ENCODE measurements around the gene TMBIM4. TPM values are rescaled to one million over a fixed set of nuclear protein-coding genes. Genes with fewer than 3 reads are reported as not detected.

TMBIM4 gene
- total RNA-seq, 1 experiment from 2014 or later, result 29.8 TPM

DNA sequence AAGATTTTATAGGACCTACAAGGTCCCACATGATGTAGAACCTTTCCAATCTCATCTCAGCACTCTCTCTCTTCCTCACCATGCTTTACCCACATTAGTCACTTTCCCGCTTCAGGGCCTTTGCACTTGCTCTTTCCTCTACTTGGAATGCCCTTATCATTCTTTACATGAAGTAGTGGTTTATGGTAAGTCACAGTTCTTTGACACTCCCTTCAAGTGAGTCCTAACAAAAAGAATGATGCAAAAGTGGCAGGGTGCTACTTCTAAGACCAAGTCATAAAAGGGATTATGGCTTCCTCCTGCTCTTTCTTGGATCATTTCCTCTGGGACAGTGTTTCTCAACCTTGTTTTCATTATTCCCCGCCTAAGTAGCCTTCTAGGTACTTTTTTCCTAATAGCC is 13.1 kb downstream of the TMBIM4 start:
- ATAC-seq, result no peak
- TF ChIP-seq ZNF121 (CRISPR knock-in tag; IDR thresholded peaks at IDR 0.05) (no peak), ATF1 (CRISPR knock-in tag; IDR thresholded peaks at IDR 0.05) (no peak), HMGA2 (CRISPR knock-in tag; IDR thresholded peaks at IDR 0.05) (no peak), PRRX2 (CRISPR knock-in tag; IDR thresholded peaks at IDR 0.05) (no peak), SP1 (CRISPR knock-in tag; conservative IDR thresholded peaks at IDR 0.05) (no peak)
- TF ChIP-seq, protein P1, sequence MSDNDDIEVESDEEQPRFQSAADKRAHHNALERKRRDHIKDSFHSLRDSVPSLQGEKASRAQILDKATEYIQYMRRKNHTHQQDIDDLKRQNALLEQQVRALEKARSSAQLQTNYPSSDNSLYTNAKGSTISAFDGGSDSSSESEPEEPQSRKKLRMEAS (CRISPR knock-in tag; IDR thresholded peaks at IDR 0.05), result no peak
- Mint-ChIP-seq H3K9me3 (peaks cover 3% of the 10 kb centered on the region), H3K4me3 (no peak overlapping the region), H3K27me3 (ENCODE audit: low read depth) (no peaks in the 10 kb centered on the region), H3K27ac (no peak overlapping the region), H3K36me3 (peaks cover 23% of the 10 kb centered on the region), H3K4me1 (no peaks in the 10 kb centered on the region)
- POLR2A ChIA-PET, result no interaction called here
- DNase-seq (ENCODE audit: low spot score), result no peak
- CTCF ChIA-PET, result no interaction called here

DNA sequence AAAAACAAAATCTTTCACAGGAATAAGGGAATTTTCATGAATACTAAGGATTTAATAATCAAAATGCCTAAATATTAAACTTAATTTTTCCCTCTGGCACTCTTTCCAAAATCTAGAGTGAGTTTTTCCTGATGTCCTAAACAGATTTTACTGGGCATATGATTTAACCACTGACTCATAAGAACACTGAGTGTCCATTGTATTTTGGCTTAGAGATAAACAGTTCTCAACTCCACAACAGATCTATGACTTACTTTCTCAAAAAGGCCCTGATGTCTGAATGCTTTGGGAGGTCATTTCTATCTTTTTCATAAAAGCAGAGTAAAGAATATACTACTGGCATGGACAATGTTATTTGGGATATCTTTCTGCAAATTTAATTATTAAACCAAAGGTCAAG is 15.0 kb downstream of the TMBIM4 start:
- TF ChIP-seq, protein P2, sequence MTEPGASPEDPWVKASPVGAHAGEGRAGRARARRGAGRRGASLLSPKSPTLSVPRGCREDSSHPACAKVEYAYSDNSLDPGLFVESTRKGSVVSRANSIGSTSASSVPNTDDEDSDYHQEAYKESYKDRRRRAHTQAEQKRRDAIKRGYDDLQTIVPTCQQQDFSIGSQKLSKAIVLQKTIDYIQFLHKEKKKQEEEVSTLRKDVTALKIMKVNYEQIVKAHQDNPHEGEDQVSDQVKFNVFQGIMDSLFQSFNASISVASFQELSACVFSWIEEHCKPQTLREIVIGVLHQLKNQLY (CRISPR knock-in tag; IDR thresholded peaks at IDR 0.05), result no peak
- TF ChIP-seq ZNF263 (CRISPR knock-in tag; IDR thresholded peaks at IDR 0.05; ENCODE audit: low read depth), result no peak
- TF ChIP-seq, protein P3, sequence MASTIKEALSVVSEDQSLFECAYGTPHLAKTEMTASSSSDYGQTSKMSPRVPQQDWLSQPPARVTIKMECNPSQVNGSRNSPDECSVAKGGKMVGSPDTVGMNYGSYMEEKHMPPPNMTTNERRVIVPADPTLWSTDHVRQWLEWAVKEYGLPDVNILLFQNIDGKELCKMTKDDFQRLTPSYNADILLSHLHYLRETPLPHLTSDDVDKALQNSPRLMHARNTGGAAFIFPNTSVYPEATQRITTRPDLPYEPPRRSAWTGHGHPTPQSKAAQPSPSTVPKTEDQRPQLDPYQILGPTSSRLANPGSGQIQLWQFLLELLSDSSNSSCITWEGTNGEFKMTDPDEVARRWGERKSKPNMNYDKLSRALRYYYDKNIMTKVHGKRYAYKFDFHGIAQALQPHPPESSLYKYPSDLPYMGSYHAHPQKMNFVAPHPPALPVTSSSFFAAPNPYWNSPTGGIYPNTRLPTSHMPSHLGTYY (CRISPR knock-in tag; IDR thresholded peaks at IDR 0.05), result no peak
- TF ChIP-seq, protein P4, sequence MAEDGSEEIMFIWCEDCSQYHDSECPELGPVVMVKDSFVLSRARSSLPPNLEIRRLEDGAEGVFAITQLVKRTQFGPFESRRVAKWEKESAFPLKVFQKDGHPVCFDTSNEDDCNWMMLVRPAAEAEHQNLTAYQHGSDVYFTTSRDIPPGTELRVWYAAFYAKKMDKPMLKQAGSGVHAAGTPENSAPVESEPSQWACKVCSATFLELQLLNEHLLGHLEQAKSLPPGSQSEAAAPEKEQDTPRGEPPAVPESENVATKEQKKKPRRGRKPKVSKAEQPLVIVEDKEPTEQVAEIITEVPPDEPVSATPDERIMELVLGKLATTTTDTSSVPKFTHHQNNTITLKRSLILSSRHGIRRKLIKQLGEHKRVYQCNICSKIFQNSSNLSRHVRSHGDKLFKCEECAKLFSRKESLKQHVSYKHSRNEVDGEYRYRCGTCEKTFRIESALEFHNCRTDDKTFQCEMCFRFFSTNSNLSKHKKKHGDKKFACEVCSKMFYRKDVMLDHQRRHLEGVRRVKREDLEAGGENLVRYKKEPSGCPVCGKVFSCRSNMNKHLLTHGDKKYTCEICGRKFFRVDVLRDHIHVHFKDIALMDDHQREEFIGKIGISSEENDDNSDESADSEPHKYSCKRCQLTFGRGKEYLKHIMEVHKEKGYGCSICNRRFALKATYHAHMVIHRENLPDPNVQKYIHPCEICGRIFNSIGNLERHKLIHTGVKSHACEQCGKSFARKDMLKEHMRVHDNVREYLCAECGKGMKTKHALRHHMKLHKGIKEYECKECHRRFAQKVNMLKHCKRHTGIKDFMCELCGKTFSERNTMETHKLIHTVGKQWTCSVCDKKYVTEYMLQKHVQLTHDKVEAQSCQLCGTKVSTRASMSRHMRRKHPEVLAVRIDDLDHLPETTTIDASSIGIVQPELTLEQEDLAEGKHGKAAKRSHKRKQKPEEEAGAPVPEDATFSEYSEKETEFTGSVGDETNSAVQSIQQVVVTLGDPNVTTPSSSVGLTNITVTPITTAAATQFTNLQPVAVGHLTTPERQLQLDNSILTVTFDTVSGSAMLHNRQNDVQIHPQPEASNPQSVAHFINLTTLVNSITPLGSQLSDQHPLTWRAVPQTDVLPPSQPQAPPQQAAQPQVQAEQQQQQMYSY (CRISPR knock-in tag; IDR thresholded peaks at IDR 0.05), result no peak
- no peak overlapping the region for H3K4me3 Mint-ChIP-seq
- no peaks in the 10 kb centered on the region; the same call in 1 of the 2 replicates for H3K9me3 Mint-ChIP-seq
- H3K27me3 Mint-ChIP-seq (ENCODE audit: low read depth), result no peaks in the 10 kb centered on the region
- ChIA-PET POLR2A (no interaction called here), CTCF (no interaction called here)
- H3K27ac Mint-ChIP-seq, result no peak overlapping the region
- ATAC-seq, result no peak
- H3K4me1 Mint-ChIP-seq, result no peaks in the 10 kb centered on the region
- H3K36me3 Mint-ChIP-seq, result peaks cover 15% of the 10 kb centered on the region
- DNase-seq (ENCODE audit: low spot score), result no peak

DNA sequence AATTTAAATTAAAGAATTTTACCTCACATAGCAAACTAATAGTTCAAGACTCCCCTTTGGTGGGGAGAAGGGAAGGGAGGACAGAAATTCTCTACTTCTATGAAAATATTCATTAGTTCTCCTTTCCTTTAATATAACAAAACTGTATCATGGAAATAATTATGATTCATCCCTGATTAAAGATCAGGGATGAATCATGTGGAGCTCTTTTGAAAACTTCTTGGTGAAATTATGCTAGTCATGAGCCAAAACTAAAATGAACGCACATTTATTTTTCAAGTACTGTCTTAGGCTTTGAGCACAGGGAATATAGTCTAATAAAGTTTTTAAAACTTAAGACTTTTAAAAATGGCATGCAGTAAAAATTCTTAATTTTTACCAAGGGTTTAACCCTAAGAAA is 17.1 kb downstream of the TMBIM4 start:
- Mint-ChIP-seq H3K27me3 (ENCODE audit: low read depth) (no peaks in the 10 kb centered on the region), H3K4me1 (no peaks in the 10 kb centered on the region), H3K27ac (no peak overlapping the region), H3K9me3 (no peaks in the 10 kb centered on the region), H3K36me3 (peaks cover 8% of the 10 kb centered on the region; the same call in 1 of the 2 replicates), H3K4me3 (no peak overlapping the region)
- no peak for TF ChIP-seq HMGA2 (CRISPR knock-in tag; IDR thresholded peaks at IDR 0.05)
- TF ChIP-seq, protein P5, sequence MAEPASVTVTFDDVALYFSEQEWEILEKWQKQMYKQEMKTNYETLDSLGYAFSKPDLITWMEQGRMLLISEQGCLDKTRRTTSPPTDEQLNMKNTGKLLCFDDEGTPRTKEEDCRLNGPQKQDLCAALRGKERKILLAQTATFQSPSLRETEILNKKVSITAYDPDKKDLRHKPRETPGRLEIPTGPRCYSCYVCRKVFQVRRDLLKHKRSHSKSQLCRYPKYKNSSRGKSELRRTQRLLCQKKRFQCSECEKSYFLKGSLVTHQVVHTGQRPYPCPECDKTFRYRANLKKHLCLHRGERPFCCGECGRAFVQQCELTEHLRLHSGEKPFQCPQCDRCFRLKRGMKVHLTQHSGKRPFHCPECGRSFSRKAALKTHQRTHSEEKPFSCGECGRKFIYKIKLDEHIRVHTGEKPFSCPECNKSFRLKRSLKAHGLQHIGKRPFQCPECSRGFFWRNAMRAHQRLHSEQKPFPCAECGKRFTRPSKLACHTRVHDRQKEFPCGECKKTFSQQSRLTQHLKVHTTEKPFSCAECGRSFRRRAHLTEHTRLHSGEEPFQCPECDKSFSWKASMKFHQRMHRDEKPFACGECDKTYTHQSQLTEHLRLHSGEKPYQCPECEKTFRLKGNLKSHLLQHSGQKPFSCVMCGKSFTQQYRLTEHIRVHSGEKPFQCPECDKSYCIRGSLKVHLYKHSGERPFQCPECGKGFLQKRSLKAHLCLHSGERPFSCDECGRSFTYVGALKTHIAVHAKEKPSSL (CRISPR knock-in tag; conservative IDR thresholded peaks at IDR 0.05), result no peak
- TF ChIP-seq CBFB (CRISPR knock-in tag; IDR thresholded peaks at IDR 0.05; ENCODE audit: low read depth), result no peak
- no peak for TF ChIP-seq NR3C1 (CRISPR knock-in tag; conservative IDR thresholded peaks at IDR 0.05; ENCODE audit: low read depth)
- no peak for TF ChIP-seq FOXJ3 (CRISPR knock-in tag; IDR thresholded peaks at IDR 0.05; ENCODE audit: borderline replicate concordance)
- TF ChIP-seq SOX15 (CRISPR knock-in tag; IDR thresholded peaks at IDR 0.05), result no peak
- TF ChIP-seq SP1 (CRISPR knock-in tag; conservative IDR thresholded peaks at IDR 0.05), result no peak
- TF ChIP-seq MYBL2 (CRISPR knock-in tag; IDR thresholded peaks at IDR 0.05), result no peak
- DNase-seq (ENCODE audit: low spot score) (no peak), ATAC-seq (no peak)
- ChIA-PET CTCF (no interaction called here), POLR2A (no interaction called here)
